Measurements from ENCODE around the gene DLL3. TPM values are rescaled to one million over a fixed set of nuclear protein-coding genes. Genes with fewer than 3 reads are reported as not detected.

The DLL3 gene
- total and polyA plus RNA-seq, 4 donors, result not detected

- TF ChIP-seq SP1 (IDR thresholded peaks at IDR 0.05) (no peak), CTCF (IDR thresholded peaks at IDR 0.05; ENCODE audit: low read depth, low read length, missing input control) (no peak), HNF4G (IDR thresholded peaks at IDR 0.05) (no peak), MAX (IDR thresholded peaks at IDR 0.05) (no peak), YY1 (IDR thresholded peaks at IDR 0.05) (no peak), FOXA2 (IDR thresholded peaks at IDR 0.05) (no peak), RXRA (IDR thresholded peaks at IDR 0.05) (no peak), GABPA (IDR thresholded peaks at IDR 0.05 in 1 of 2, conservative IDR thresholded peaks at IDR 0.05 in 1 of 2) (no peak), NR2F2 (IDR thresholded peaks at IDR 0.05) (no peak), RAD21 (IDR thresholded peaks at IDR 0.05) (no peak), TAF1 (conservative IDR thresholded peaks at IDR 0.05) (no peak), REST (IDR thresholded peaks at IDR 0.05) (no peak), EGR1 (IDR thresholded peaks at IDR 0.05; ENCODE audit: low read depth in 2 of 2) (no peak)
- H3K9me3 ChIP-seq (ENCODE audit: control insufficient read depth in 4 of 4, low read length in 3 of 4), result no peaks in the 10 kb centered on the region
- DNase-seq (ENCODE audit: low spot score), result no peak
- no peaks in the 10 kb centered on the region for H3K36me3 ChIP-seq (ENCODE audit: control insufficient read depth in 4 of 4, insufficient read depth in 3 of 4, low read depth in 1 of 4, low read length in 3 of 4)
- 55% methylated on average over 8 of the region's 8 CpGs for WGBS
- no peak overlapping the region for H3K4me3 ChIP-seq (ENCODE audit: low read depth in 1 of 3, low read length in 3 of 3)
- no peak overlapping the region for H3K27ac ChIP-seq (ENCODE audit: low read depth in 1 of 2, low read length in 2 of 2)
- H3K9ac ChIP-seq (ENCODE audit: low read depth in 1 of 2, low read length in 2 of 2), result no peak overlapping the region
- H3K27me3 ChIP-seq (ENCODE audit: control insufficient read depth in 4 of 4, insufficient read depth in 4 of 4, low read length in 3 of 4), result no peaks in the 10 kb centered on the region
- no peaks in the 10 kb centered on the region for H3K4me1 ChIP-seq (ENCODE audit: control insufficient read depth in 4 of 4, insufficient read depth in 4 of 4, low read length in 3 of 4)
These were observed 47.9 kb downstream of the DLL3 start for GRCh38 chr19:39546599-39546998.

DNA sequence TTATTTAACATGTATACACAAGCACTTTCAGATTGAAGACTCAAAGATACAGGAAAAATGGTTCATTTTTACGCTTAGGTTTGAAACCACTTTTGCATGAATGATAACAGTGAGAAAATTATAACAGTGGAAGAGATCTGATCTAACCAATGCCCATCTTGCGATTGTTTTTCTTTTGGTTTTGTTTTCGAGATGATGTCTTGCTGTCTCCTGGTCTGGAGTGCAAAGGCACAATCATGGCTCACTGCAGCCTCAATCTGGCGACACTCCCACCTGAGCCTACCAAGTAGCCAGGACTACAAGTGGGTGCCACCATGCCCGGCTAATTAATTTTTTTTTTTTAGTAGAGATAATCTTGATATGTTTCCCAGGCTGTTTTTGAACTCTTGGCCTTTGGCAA is 51.5 kb downstream of the DLL3 start:
- Histone ChIP-seq H3K9me3 (ENCODE audit: control insufficient read depth in 4 of 4, low read length in 3 of 4) (no peaks in the 10 kb centered on the region), H3K27ac (ENCODE audit: low read depth in 1 of 2, low read length in 2 of 2) (no peak overlapping the region), H3K27me3 (ENCODE audit: control insufficient read depth in 4 of 4, insufficient read depth in 4 of 4, low read length in 3 of 4) (no peaks in the 10 kb centered on the region), H3K36me3 (ENCODE audit: control insufficient read depth in 4 of 4, insufficient read depth in 3 of 4, low read depth in 1 of 4, low read length in 3 of 4) (no peaks in the 10 kb centered on the region), H3K4me1 (ENCODE audit: control insufficient read depth in 4 of 4, insufficient read depth in 4 of 4, low read length in 3 of 4) (no peaks in the 10 kb centered on the region), H3K9ac (ENCODE audit: low read depth in 1 of 2, low read length in 2 of 2) (no peak overlapping the region), H3K4me3 (ENCODE audit: low read depth in 1 of 3, low read length in 3 of 3) (no peak overlapping the region)
- no peak for DNase-seq (ENCODE audit: low spot score)
- WGBS, result 85% methylated on average over 5 of the region's 5 CpGs
- TF ChIP-seq, protein P1, sequence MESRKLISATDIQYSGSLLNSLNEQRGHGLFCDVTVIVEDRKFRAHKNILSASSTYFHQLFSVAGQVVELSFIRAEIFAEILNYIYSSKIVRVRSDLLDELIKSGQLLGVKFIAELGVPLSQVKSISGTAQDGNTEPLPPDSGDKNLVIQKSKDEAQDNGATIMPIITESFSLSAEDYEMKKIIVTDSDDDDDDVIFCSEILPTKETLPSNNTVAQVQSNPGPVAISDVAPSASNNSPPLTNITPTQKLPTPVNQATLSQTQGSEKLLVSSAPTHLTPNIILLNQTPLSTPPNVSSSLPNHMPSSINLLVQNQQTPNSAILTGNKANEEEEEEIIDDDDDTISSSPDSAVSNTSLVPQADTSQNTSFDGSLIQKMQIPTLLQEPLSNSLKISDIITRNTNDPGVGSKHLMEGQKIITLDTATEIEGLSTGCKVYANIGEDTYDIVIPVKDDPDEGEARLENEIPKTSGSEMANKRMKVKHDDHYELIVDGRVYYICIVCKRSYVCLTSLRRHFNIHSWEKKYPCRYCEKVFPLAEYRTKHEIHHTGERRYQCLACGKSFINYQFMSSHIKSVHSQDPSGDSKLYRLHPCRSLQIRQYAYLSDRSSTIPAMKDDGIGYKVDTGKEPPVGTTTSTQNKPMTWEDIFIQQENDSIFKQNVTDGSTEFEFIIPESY (IDR thresholded peaks at IDR 0.05), result no peak
- TF ChIP-seq CTCF (IDR thresholded peaks at IDR 0.05; ENCODE audit: low read depth, low read length, missing input control) (no peak), EGR1 (IDR thresholded peaks at IDR 0.05; ENCODE audit: low read depth in 2 of 2) (no peak), REST (IDR thresholded peaks at IDR 0.05) (no peak), GABPA (IDR thresholded peaks at IDR 0.05 in 1 of 2, conservative IDR thresholded peaks at IDR 0.05 in 1 of 2) (no peak), FOXA1 (IDR thresholded peaks at IDR 0.05) (no peak), YY1 (IDR thresholded peaks at IDR 0.05) (no peak), RAD21 (IDR thresholded peaks at IDR 0.05) (no peak), ATF3 (IDR thresholded peaks at IDR 0.05) (no peak), SP1 (IDR thresholded peaks at IDR 0.05) (no peak), FOXA2 (IDR thresholded peaks at IDR 0.05) (no peak), TAF1 (conservative IDR thresholded peaks at IDR 0.05) (no peak), RXRA (IDR thresholded peaks at IDR 0.05) (no peak), NR2F2 (IDR thresholded peaks at IDR 0.05) (no peak), JUND (IDR thresholded peaks at IDR 0.05) (no peak), HNF4A (conservative IDR thresholded peaks at IDR 0.05) (no peak)

All from liver (tissue), 9 donors.